Neuronal stem cell (in vitro differentiated cells): ENCODE measurements around the gene SRSF1.

Experiments used
- DNase-seq: peaks from one replicate; pipeline ENCODE4 v3.0.0-alpha.2; 2013; ENCODE audit warnings: low spot score
- H2AFZ ChIP-seq: one replicate; pipeline ENCODE4 v1.6.1; 2013; ENCODE audit warnings: mild to moderate bottlenecking, low read length, inconsistent platforms
- H2AK5ac ChIP-seq: 2 replicates; pipeline ENCODE4 v1.6.1; 2013; ENCODE audit warnings: low read depth, mild to moderate bottlenecking, inconsistent platforms, low read length, moderate library complexity, mixed read lengths
- H2BK120ac ChIP-seq: 2 replicates; pipeline ENCODE4 v1.6.1; 2013; ENCODE audit warnings: low read depth, mild to moderate bottlenecking, inconsistent platforms, low read length, moderate library complexity, mixed read lengths
- H2BK12ac ChIP-seq: one replicate; pipeline ENCODE4 v1.6.1; 2013; ENCODE audit warnings: low read length, inconsistent platforms
- H2BK15ac ChIP-seq: 2 replicates; pipeline ENCODE4 v1.6.1; 2013; ENCODE audit warnings: mild to moderate bottlenecking, low read length, inconsistent platforms, mixed read lengths
- H2BK5ac ChIP-seq: one replicate; pipeline ENCODE4 v1.6.1; 2013; ENCODE audit warnings: inconsistent platforms, mild to moderate bottlenecking, low read length, moderate library complexity
- H3K14ac ChIP-seq: one replicate; pipeline ENCODE4 v1.6.1; 2013; ENCODE audit warnings: low read length, inconsistent platforms
- H3K18ac ChIP-seq: 2 replicates; pipeline ENCODE4 v1.6.1; 2013; ENCODE audit warnings: low read length, inconsistent platforms
- H3K23ac ChIP-seq: 2 replicates; pipeline ENCODE4 v1.6.1; 2013; ENCODE audit warnings: low read depth, mild to moderate bottlenecking, mixed read lengths, low read length, inconsistent platforms; ENCODE audit not compliant: poor library complexity
- H3K27ac ChIP-seq: replicated peaks from 3 replicates; pipeline ENCODE4 v1.5.1; 2013; ENCODE audit warnings: low read length, inconsistent platforms
- H3K27me3 ChIP-seq, 3 experiments: 2 replicates each; pipeline ENCODE4 v1.6.1; 2013; ENCODE audit warnings: low read length in 3 of 3, mild to moderate bottlenecking in 2 of 3, inconsistent platforms in 1 of 3, low read depth in 1 of 3, mixed read lengths in 1 of 3, moderate library complexity in 1 of 3; ENCODE audit not compliant: control insufficient read depth in 3 of 3, insufficient read depth in 3 of 3
- H3K36me3 ChIP-seq, 2 donors: replicated peaks in 1 of 2; 2 replicates each; pipeline ENCODE4 v1.6.1; 2013; ENCODE audit warnings: low read length in 2 of 2; ENCODE audit not compliant: control insufficient read depth in 2 of 2, insufficient read depth in 2 of 2
- H3K4ac ChIP-seq: 2 replicates; pipeline ENCODE4 v1.6.1; 2013; ENCODE audit warnings: inconsistent platforms, mild to moderate bottlenecking, low read length, moderate library complexity
- H3K4me1 ChIP-seq, 2 donors: 1 replicate in 1 of 2; 2 replicates in 1 of 2; pipeline ENCODE4 v1.6.1; 2013; ENCODE audit warnings: low read length in 2 of 2, low read depth in 1 of 2; ENCODE audit not compliant: control insufficient read depth in 2 of 2, insufficient read depth in 1 of 2
- H3K4me2 ChIP-seq: one replicate; pipeline ENCODE4 v1.6.1; 2013; ENCODE audit warnings: mild to moderate bottlenecking, low read length, inconsistent platforms; ENCODE audit not compliant: insufficient read depth, poor library complexity, severe bottlenecking
- H3K4me3 ChIP-seq, 2 donors: 2 replicates each; pipeline ENCODE4 v1.5.1; 2013; ENCODE audit warnings: low read length in 2 of 2, mild to moderate bottlenecking in 2 of 2, inconsistent platforms in 1 of 2, moderate library complexity in 1 of 2
- H3K79me1 ChIP-seq: one replicate; pipeline ENCODE4 v1.6.1; 2013; ENCODE audit warnings: low read depth, mild to moderate bottlenecking, inconsistent platforms, low read length, moderate library complexity
- H3K9ac ChIP-seq: one replicate; pipeline ENCODE4 v1.6.1; 2013; ENCODE audit warnings: mild to moderate bottlenecking, low read depth, low read length, inconsistent platforms; ENCODE audit not compliant: poor library complexity
- H3K9me3 ChIP-seq, 2 donors: replicated peaks in 1 of 2; 2 replicates each; pipeline versions ENCODE3 to v1.6.1; 2013; ENCODE audit warnings: low read length in 2 of 2, mild to moderate bottlenecking in 2 of 2, inconsistent platforms in 1 of 2, low read depth in 1 of 2, mixed read lengths in 1 of 2, moderate library complexity in 1 of 2; ENCODE audit not compliant: control insufficient read depth in 2 of 2, insufficient read depth in 1 of 2
- H4K8ac ChIP-seq: one replicate; pipeline ENCODE4 v1.6.1; 2013; ENCODE audit warnings: low read depth, mild to moderate bottlenecking, inconsistent platforms, low read length, moderate library complexity
- H4K91ac ChIP-seq: one replicate; pipeline ENCODE4 v1.6.1; 2013; ENCODE audit warnings: low read length, low read depth, mild to moderate bottlenecking, inconsistent platforms; ENCODE audit not compliant: poor library complexity
- WGBS, 2 donors: extraction: QIAGEN DNeasy Blood & Tissue Kit; methylation state at CpG; one replicate each; pipeline ENCODE4 v1.1.7; 2013; ENCODE audit warnings: missing lambda C conversion rate in 2 of 2, mixed read lengths in 1 of 2; ENCODE audit not compliant: insufficient read length in 2 of 2, insufficient replicate concordance in 1 of 2; ENCODE audit errors: extremely low coverage in 2 of 2; 5-methylcytosine and 5-hydroxymethylcytosine counted together

The SRSF1 gene

GRCh38 chr17:57985675-57985974 is 21.4 kb downstream of the SRSF1 start:
- Histone ChIP-seq H3K27me3 (no peaks in the 10 kb centered on the region), H2AFZ (no peak overlapping the region), H3K4me3 (peak overlapping the region in 1 of 2 donors; percentile 84), H4K8ac (no peak overlapping the region), H2BK15ac (no peak overlapping the region), H3K79me1 (no peaks in the 10 kb centered on the region), H3K4me1 (peaks cover 20 to 60% of the 10 kb centered on the region in 2 donors), H3K36me3 (peaks cover 7 to 45% of the 10 kb centered on the region in 2 donors), H2BK12ac (no peak overlapping the region), H3K9me3 (no peaks in the 10 kb centered on the region), H2BK5ac (no peak overlapping the region), H3K4ac (no peak overlapping the region), H3K14ac (no peak overlapping the region), H3K9ac (no peak overlapping the region), H3K27ac (no peak overlapping the region), H3K18ac (no peak overlapping the region), H3K4me2 (no peak overlapping the region), H2BK120ac (no peak overlapping the region), H2AK5ac (no peak overlapping the region), H3K23ac (no peak overlapping the region), H4K91ac (no peak overlapping the region)
- no CpG with 5 or more reads among the region's 1 CpG for WGBS, 2 donors
- DNase-seq: no peak

GRCh38 chr17:57984936-57985674 is 21.9 kb downstream of the SRSF1 start:
- no peak overlapping the region for H2BK120ac ChIP-seq
- no peak overlapping the region for H3K27ac ChIP-seq
- H3K9me3 ChIP-seq: no peaks in the 10 kb centered on the region
- peaks cover 8 to 50% of the 10 kb centered on the region in 2 donors for H3K36me3 ChIP-seq
- H2AFZ ChIP-seq: no peak overlapping the region
- no peak overlapping the region for H3K23ac ChIP-seq
- no peak overlapping the region for H4K91ac ChIP-seq
- H2AK5ac ChIP-seq: no peak overlapping the region
- no peak overlapping the region for H3K4ac ChIP-seq
- H3K27me3 ChIP-seq: no peaks in the 10 kb centered on the region
- H3K18ac ChIP-seq: no peak overlapping the region
- no peaks in the 10 kb centered on the region for H3K79me1 ChIP-seq
- H3K14ac ChIP-seq: no peak overlapping the region
- H4K8ac ChIP-seq: no peak overlapping the region
- no peak overlapping the region for H2BK12ac ChIP-seq
- H3K4me2 ChIP-seq: no peak overlapping the region
- H3K9ac ChIP-seq: no peak overlapping the region
- H2BK15ac ChIP-seq: no peak overlapping the region
- peaks cover 20 to 57% of the 10 kb centered on the region in 2 donors for H3K4me1 ChIP-seq
- H2BK5ac ChIP-seq: no peak overlapping the region
- peak overlapping the region in 1 of 2 donors; percentile 84 for H3K4me3 ChIP-seq
- WGBS, 2 donors: no CpG with 5 or more reads among the region's 4 CpGs
- no peak for DNase-seq

GRCh38 chr17:57984261-57984890 is 22.7 kb downstream of the SRSF1 start:
- H3K4ac ChIP-seq: no peak overlapping the region
- no peak overlapping the region for H3K9ac ChIP-seq
- no peak overlapping the region for H4K91ac ChIP-seq
- H2BK5ac ChIP-seq: no peak overlapping the region
- H2BK120ac ChIP-seq: no peak overlapping the region
- no peak overlapping the region for H3K18ac ChIP-seq
- DNase-seq: no peak
- H3K4me1 ChIP-seq: peaks cover 18 to 50% of the 10 kb centered on the region in 2 donors
- H2AFZ ChIP-seq: no peak overlapping the region
- no peaks in the 10 kb centered on the region for H3K27me3 ChIP-seq
- no peak overlapping the region for H3K4me3 ChIP-seq
- H2AK5ac ChIP-seq: no peak overlapping the region
- no peaks in the 10 kb centered on the region for H3K9me3 ChIP-seq
- H3K36me3 ChIP-seq: peaks cover 8 to 58% of the 10 kb centered on the region in 2 donors
- H4K8ac ChIP-seq: no peak overlapping the region
- H2BK15ac ChIP-seq: no peak overlapping the region
- no CpG with 5 or more reads among the region's 4 CpGs for WGBS, 2 donors
- H3K23ac ChIP-seq: no peak overlapping the region
- H2BK12ac ChIP-seq: no peak overlapping the region
- H3K4me2 ChIP-seq: no peak overlapping the region
- no peaks in the 10 kb centered on the region for H3K79me1 ChIP-seq
- H3K27ac ChIP-seq: no peak overlapping the region
- H3K14ac ChIP-seq: no peak overlapping the region

GRCh38 chr17:57983446-57983845 is 23.6 kb downstream of the SRSF1 start:
- Histone ChIP-seq H2BK15ac (no peak overlapping the region), H3K14ac (no peak overlapping the region), H2BK120ac (no peak overlapping the region), H3K9ac (no peak overlapping the region), H3K4me3 (no peak overlapping the region), H3K27me3 (no peaks in the 10 kb centered on the region), H2AK5ac (no peak overlapping the region), H3K23ac (no peak overlapping the region), H2BK5ac (no peak overlapping the region), H3K36me3 (peaks cover 12 to 67% of the 10 kb centered on the region in 2 donors), H3K27ac (no peak overlapping the region), H3K79me1 (peaks cover 3% of the 10 kb centered on the region), H3K4ac (no peak overlapping the region), H4K91ac (no peak overlapping the region), H3K4me1 (peaks cover 15 to 41% of the 10 kb centered on the region in 2 donors), H3K9me3 (no peaks in the 10 kb centered on the region), H2BK12ac (no peak overlapping the region), H3K18ac (no peak overlapping the region), H3K4me2 (no peak overlapping the region), H2AFZ (no peak overlapping the region), H4K8ac (no peak overlapping the region)
- DNase-seq: no peak
- no CpG with 5 or more reads among the region's 1 CpG for WGBS, 2 donors
